ENCODE data around the gene SMURF1.

DNA sequence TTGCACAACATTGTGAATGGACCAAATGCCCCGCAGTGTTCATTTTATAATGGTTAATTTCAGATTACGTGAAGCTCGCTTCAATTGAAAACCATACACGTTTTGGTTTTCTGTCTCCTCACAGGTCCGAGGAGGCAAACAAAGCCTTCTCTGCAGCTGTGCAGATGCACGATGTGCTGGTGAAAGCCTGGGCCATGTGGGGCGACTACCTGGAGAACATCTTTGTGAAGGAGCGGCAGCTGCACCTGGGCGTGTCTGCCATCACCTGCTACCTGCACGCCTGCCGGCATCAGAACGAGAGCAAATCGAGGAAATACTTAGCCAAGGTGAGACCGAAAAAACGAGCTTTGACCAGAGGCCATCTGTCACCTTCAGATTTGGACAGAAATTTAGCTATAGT lies 155.3 kb downstream of the SMURF1 start:
- TF ChIP-seq, protein P1, sequence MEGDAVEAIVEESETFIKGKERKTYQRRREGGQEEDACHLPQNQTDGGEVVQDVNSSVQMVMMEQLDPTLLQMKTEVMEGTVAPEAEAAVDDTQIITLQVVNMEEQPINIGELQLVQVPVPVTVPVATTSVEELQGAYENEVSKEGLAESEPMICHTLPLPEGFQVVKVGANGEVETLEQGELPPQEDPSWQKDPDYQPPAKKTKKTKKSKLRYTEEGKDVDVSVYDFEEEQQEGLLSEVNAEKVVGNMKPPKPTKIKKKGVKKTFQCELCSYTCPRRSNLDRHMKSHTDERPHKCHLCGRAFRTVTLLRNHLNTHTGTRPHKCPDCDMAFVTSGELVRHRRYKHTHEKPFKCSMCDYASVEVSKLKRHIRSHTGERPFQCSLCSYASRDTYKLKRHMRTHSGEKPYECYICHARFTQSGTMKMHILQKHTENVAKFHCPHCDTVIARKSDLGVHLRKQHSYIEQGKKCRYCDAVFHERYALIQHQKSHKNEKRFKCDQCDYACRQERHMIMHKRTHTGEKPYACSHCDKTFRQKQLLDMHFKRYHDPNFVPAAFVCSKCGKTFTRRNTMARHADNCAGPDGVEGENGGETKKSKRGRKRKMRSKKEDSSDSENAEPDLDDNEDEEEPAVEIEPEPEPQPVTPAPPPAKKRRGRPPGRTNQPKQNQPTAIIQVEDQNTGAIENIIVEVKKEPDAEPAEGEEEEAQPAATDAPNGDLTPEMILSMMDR (IDR thresholded peaks at IDR 0.05) = no peak
- no peak for TF ChIP-seq POLR2A (IDR thresholded peaks at IDR 0.05)
